ENCODE data around the gene ICE2.

ICE2 gene

GRCh38 chr15:60469893-60470641, 8.9 kb downstream of the ICE2 start:
- peaks cover 88% of the 10 kb centered on the region for H3K36me3 ChIP-seq (ENCODE audit: control insufficient read depth, insufficient read depth, low read length)
- H3K27me3 ChIP-seq (ENCODE audit: control insufficient read depth, insufficient read depth, low read length): no peaks in the 10 kb centered on the region
- H3K4me1 ChIP-seq (ENCODE audit: control insufficient read depth, insufficient read depth, low read length): no peaks in the 10 kb centered on the region
- no peak overlapping the region for H3K27ac ChIP-seq (ENCODE audit: low read depth, low read length)
- H3K9ac ChIP-seq (ENCODE audit: low read depth, low read length): no peak overlapping the region
- no peak overlapping the region for H3K4me3 ChIP-seq (ENCODE audit: low read depth, low read length)
- H3K9me3 ChIP-seq (ENCODE audit: control insufficient read depth, insufficient read depth, low read length): no peaks in the 10 kb centered on the region

GRCh38 chr15:60464836-60465630, 13.9 kb downstream of the ICE2 start:
- peaks cover 84% of the 10 kb centered on the region for H3K36me3 ChIP-seq (ENCODE audit: control insufficient read depth, insufficient read depth, low read length)

GRCh38 chr15:60462027-60462426, 16.9 kb downstream of the ICE2 start:
- Histone ChIP-seq H3K4me1 (ENCODE audit: control insufficient read depth, insufficient read depth, low read length) (no peaks in the 10 kb centered on the region), H3K36me3 (ENCODE audit: control insufficient read depth, insufficient read depth, low read length) (peaks cover 59% of the 10 kb centered on the region), H3K27ac (ENCODE audit: low read depth, low read length) (no peak overlapping the region), H3K27me3 (ENCODE audit: control insufficient read depth, insufficient read depth, low read length) (no peaks in the 10 kb centered on the region), H3K4me3 (ENCODE audit: low read depth, low read length) (no peak overlapping the region), H3K9ac (ENCODE audit: low read depth, low read length) (no peak overlapping the region), H3K9me3 (ENCODE audit: control insufficient read depth, insufficient read depth, low read length) (no peaks in the 10 kb centered on the region)

More at GRCh38 chr15:60464836-60465630, 13.9 kb downstream of the ICE2 start:
- Histone ChIP-seq H3K27me3 (ENCODE audit: control insufficient read depth, insufficient read depth, low read length) (no peaks in the 10 kb centered on the region), H3K4me3 (ENCODE audit: low read depth, low read length) (no peak overlapping the region), H3K9ac (ENCODE audit: low read depth, low read length) (no peak overlapping the region), H3K9me3 (ENCODE audit: control insufficient read depth, insufficient read depth, low read length) (no peaks in the 10 kb centered on the region), H3K4me1 (ENCODE audit: control insufficient read depth, insufficient read depth, low read length) (no peaks in the 10 kb centered on the region), H3K27ac (ENCODE audit: low read depth, low read length) (no peak overlapping the region)

- Histone ChIP-seq H3K27ac (ENCODE audit: low read depth, low read length) (no peak overlapping the region), H3K27me3 (ENCODE audit: control insufficient read depth, insufficient read depth, low read length) (no peaks in the 10 kb centered on the region), H3K9ac (ENCODE audit: low read depth, low read length) (no peak overlapping the region), H3K36me3 (ENCODE audit: control insufficient read depth, insufficient read depth, low read length) (peaks cover 54% of the 10 kb centered on the region), H3K9me3 (ENCODE audit: control insufficient read depth, insufficient read depth, low read length) (no peaks in the 10 kb centered on the region), H3K4me3 (ENCODE audit: low read depth, low read length) (no peak overlapping the region), H3K4me1 (ENCODE audit: control insufficient read depth, insufficient read depth, low read length) (no peaks in the 10 kb centered on the region)
Observed at GRCh38 chr15:60460931-60461330, 18.0 kb downstream of the ICE2 start.

- H3K36me3 ChIP-seq (ENCODE audit: control insufficient read depth, insufficient read depth, low read length): peaks cover 54% of the 10 kb centered on the region
- no peak overlapping the region for H3K9ac ChIP-seq (ENCODE audit: low read depth, low read length)
- no peaks in the 10 kb centered on the region for H3K27me3 ChIP-seq (ENCODE audit: control insufficient read depth, insufficient read depth, low read length)
- no peaks in the 10 kb centered on the region for H3K4me1 ChIP-seq (ENCODE audit: control insufficient read depth, insufficient read depth, low read length)
- H3K27ac ChIP-seq (ENCODE audit: low read depth, low read length): no peak overlapping the region
- H3K9me3 ChIP-seq (ENCODE audit: control insufficient read depth, insufficient read depth, low read length): no peaks in the 10 kb centered on the region
- H3K4me3 ChIP-seq (ENCODE audit: low read depth, low read length): no peak overlapping the region
Observed at GRCh38 chr15:60458721-60459120, 20.2 kb downstream of the ICE2 start.

GRCh38 chr15:60457985-60458384, 21.0 kb downstream of the ICE2 start:
- Histone ChIP-seq H3K27ac (ENCODE audit: low read depth, low read length) (no peak overlapping the region), H3K9me3 (ENCODE audit: control insufficient read depth, insufficient read depth, low read length) (no peaks in the 10 kb centered on the region), H3K27me3 (ENCODE audit: control insufficient read depth, insufficient read depth, low read length) (no peaks in the 10 kb centered on the region), H3K4me3 (ENCODE audit: low read depth, low read length) (no peak overlapping the region), H3K4me1 (ENCODE audit: control insufficient read depth, insufficient read depth, low read length) (no peaks in the 10 kb centered on the region), H3K36me3 (ENCODE audit: control insufficient read depth, insufficient read depth, low read length) (peaks cover 56% of the 10 kb centered on the region), H3K9ac (ENCODE audit: low read depth, low read length) (no peak overlapping the region)

- Histone ChIP-seq H3K4me1 (ENCODE audit: control insufficient read depth, insufficient read depth, low read length) (no peaks in the 10 kb centered on the region), H3K9ac (ENCODE audit: low read depth, low read length) (no peak overlapping the region), H3K4me3 (ENCODE audit: low read depth, low read length) (no peak overlapping the region), H3K27me3 (ENCODE audit: control insufficient read depth, insufficient read depth, low read length) (no peaks in the 10 kb centered on the region), H3K36me3 (ENCODE audit: control insufficient read depth, insufficient read depth, low read length) (peaks cover 63% of the 10 kb centered on the region), H3K9me3 (ENCODE audit: control insufficient read depth, insufficient read depth, low read length) (no peaks in the 10 kb centered on the region), H3K27ac (ENCODE audit: low read depth, low read length) (no peak overlapping the region)
Observed at GRCh38 chr15:60454824-60455223, 24.1 kb downstream of the ICE2 start.

GRCh38 chr15:60448668-60449360, 30.1 kb downstream of the ICE2 start:
- H3K36me3 ChIP-seq (ENCODE audit: control insufficient read depth, insufficient read depth, low read length): peaks cover 79% of the 10 kb centered on the region
- H3K27ac ChIP-seq (ENCODE audit: low read depth, low read length): no peak overlapping the region
- H3K4me1 ChIP-seq (ENCODE audit: control insufficient read depth, insufficient read depth, low read length): no peaks in the 10 kb centered on the region
- no peaks in the 10 kb centered on the region for H3K9me3 ChIP-seq (ENCODE audit: control insufficient read depth, insufficient read depth, low read length)
- H3K27me3 ChIP-seq (ENCODE audit: control insufficient read depth, insufficient read depth, low read length): no peaks in the 10 kb centered on the region
- H3K4me3 ChIP-seq (ENCODE audit: low read depth, low read length): no peak overlapping the region
- H3K9ac ChIP-seq (ENCODE audit: low read depth, low read length): no peak overlapping the region

- no peaks in the 10 kb centered on the region for H3K9me3 ChIP-seq (ENCODE audit: control insufficient read depth, insufficient read depth, low read length)
- no peaks in the 10 kb centered on the region for H3K4me1 ChIP-seq (ENCODE audit: control insufficient read depth, insufficient read depth, low read length)
- H3K27ac ChIP-seq (ENCODE audit: low read depth, low read length): no peak overlapping the region
- H3K27me3 ChIP-seq (ENCODE audit: control insufficient read depth, insufficient read depth, low read length): no peaks in the 10 kb centered on the region
- H3K9ac ChIP-seq (ENCODE audit: low read depth, low read length): no peak overlapping the region
- no peak overlapping the region for H3K4me3 ChIP-seq (ENCODE audit: low read depth, low read length)
- H3K36me3 ChIP-seq (ENCODE audit: control insufficient read depth, insufficient read depth, low read length): peaks cover 69% of the 10 kb centered on the region
Observed at GRCh38 chr15:60444289-60444912, 34.5 kb downstream of the ICE2 start.

GRCh38 chr15:60442763-60443162, 36.2 kb downstream of the ICE2 start:
- H3K9me3 ChIP-seq (ENCODE audit: control insufficient read depth, insufficient read depth, low read length): no peaks in the 10 kb centered on the region

More at GRCh38 chr15:60442763-60443162, 36.2 kb downstream of the ICE2 start:
- Histone ChIP-seq H3K27me3 (ENCODE audit: control insufficient read depth, insufficient read depth, low read length) (no peaks in the 10 kb centered on the region), H3K27ac (ENCODE audit: low read depth, low read length) (no peak overlapping the region), H3K9ac (ENCODE audit: low read depth, low read length) (no peak overlapping the region), H3K36me3 (ENCODE audit: control insufficient read depth, insufficient read depth, low read length) (peaks cover 68% of the 10 kb centered on the region), H3K4me3 (ENCODE audit: low read depth, low read length) (no peak overlapping the region), H3K4me1 (ENCODE audit: control insufficient read depth, insufficient read depth, low read length) (no peaks in the 10 kb centered on the region)
